Stimulated activated naive CD4-positive, alpha-beta T cell (primary cell): ENCODE data around the gene DHX30.
A peak's percentile ranks its signal among the peaks of the same experiment; 100 is the strongest.
"Not testable (repeated sequence)": the region's sequence is repeated elsewhere in the genome, so short reads cannot be mapped to it uniquely, and the experiment has no call there.

Experiments used
- DNase-seq, 6 experiments: peaks; one replicate each; lab custom pipeline; 2025; lab: John Stamatoyannopoulos, UW

The DHX30 gene, protein sequence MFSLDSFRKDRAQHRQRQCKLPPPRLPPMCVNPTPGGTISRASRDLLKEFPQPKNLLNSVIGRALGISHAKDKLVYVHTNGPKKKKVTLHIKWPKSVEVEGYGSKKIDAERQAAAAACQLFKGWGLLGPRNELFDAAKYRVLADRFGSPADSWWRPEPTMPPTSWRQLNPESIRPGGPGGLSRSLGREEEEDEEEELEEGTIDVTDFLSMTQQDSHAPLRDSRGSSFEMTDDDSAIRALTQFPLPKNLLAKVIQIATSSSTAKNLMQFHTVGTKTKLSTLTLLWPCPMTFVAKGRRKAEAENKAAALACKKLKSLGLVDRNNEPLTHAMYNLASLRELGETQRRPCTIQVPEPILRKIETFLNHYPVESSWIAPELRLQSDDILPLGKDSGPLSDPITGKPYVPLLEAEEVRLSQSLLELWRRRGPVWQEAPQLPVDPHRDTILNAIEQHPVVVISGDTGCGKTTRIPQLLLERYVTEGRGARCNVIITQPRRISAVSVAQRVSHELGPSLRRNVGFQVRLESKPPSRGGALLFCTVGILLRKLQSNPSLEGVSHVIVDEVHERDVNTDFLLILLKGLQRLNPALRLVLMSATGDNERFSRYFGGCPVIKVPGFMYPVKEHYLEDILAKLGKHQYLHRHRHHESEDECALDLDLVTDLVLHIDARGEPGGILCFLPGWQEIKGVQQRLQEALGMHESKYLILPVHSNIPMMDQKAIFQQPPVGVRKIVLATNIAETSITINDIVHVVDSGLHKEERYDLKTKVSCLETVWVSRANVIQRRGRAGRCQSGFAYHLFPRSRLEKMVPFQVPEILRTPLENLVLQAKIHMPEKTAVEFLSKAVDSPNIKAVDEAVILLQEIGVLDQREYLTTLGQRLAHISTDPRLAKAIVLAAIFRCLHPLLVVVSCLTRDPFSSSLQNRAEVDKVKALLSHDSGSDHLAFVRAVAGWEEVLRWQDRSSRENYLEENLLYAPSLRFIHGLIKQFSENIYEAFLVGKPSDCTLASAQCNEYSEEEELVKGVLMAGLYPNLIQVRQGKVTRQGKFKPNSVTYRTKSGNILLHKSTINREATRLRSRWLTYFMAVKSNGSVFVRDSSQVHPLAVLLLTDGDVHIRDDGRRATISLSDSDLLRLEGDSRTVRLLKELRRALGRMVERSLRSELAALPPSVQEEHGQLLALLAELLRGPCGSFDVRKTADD

GRCh38 chr3:47802734-47803479 lies at the start of gene DHX30:
TSS of gene DHX30 (plus strand) at chr3:47803138. CDS start at chr3:47810684, 7,546 bp downstream.
- DNase-seq = peak; percentile 70 to 89 (median 81)

DNA sequence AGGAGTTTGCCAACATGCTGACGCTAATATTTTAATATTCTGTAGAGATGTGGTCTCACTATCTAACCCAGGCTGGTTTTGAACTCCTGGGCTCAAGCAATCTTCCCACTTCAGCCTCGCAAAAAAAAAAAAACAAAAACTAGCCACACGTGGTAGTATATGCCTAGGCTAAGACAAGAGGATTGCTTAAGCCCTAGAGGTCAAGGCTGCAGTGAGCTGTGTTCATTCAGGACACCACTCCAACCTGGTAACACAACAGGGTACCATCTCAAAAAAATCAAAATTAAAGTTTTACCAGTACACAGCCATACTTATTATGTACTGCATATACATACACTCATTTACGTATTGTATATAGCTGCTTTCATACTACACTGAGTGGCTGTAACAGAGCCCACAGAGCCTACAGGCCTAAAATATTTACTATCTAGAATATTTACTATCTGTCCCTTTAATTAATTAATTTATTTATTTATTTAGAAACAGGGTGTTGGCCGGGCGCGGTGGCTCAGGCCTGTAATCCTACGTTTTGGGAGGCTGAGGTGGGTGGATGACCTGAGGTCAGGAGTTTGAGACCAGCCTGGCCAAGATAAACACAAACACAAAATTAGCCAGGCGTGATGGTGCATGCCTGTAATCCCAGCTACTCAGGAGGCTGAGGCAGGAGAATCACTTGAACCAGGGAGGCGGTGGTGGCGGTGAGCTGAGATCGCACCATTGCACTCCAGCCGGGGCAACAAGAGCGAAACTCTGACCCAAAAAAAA lies 44.5 kb upstream of the DHX30 start:
- no peak for DNase-seq

GRCh38 chr3:47760207-47760606 lies 42.7 kb upstream of the DHX30 start:
- not testable (repeated sequence) for DNase-seq

GRCh38 chr3:47761046-47761445 lies 41.9 kb upstream of the DHX30 start:
- no peak for DNase-seq

- no peak for DNase-seq
Measured at GRCh38 chr3:47762233-47762632, 40.7 kb upstream of the DHX30 start.

GRCh38 chr3:47766186-47766585 lies 36.8 kb upstream of the DHX30 start:
- no peak for DNase-seq

GRCh38 chr3:47772047-47772446 lies 30.9 kb upstream of the DHX30 start:
- DNase-seq = no peak

GRCh38 chr3:47772788-47773187 lies 30.1 kb upstream of the DHX30 start:
- DNase-seq = no peak

GRCh38 chr3:47778746-47779145 lies 24.2 kb upstream of the DHX30 start:
- DNase-seq = no peak

- peak; percentile 57 to 83 (median 70) for DNase-seq
Measured at GRCh38 chr3:47780741-47781684, 21.9 kb upstream of the DHX30 start.

DNA sequence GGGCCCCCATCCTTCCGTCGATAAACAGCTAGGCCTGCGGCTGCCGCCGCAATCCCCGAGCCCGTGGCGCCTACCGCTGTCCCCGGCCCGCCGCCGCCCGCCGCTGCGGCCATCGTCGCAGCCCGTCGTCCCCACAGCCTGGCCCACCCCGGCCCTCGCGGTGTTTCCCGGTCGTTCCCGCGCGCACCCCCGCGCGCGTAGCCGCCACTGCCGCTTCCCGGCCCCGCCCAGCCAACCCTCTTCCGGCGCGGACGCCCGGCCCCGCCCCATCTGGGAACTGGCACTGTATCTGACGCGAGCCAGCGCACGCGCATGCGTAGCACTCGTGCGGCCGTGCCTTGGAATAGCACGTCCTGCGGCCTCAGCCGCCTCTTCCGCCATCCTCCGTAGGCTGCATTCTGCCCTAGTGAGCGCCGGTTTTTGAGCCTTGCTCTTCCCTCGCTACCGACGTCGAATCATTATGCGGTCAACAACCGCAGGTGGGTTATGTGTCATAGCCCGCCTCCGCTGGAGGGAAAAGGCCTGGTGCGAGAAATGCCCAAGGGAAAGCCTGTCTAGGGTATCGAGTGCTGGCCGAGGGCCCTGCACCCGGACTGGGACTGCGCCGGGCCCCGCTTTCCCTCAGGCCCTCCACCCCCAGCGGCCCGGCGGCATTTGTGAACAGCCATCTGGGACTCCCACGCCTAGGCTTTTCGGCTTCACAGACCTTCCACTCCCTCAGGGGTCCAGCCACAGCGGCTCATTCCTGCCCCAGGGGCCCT lies 21.1 kb upstream of the DHX30 start, which contains the start of gene SMARCC1:
Gene SMARCC1 (minus strand): TSS at position 209 of the 761 bp plus-strand sequence. CDS start 96 bp downstream, at position 113.
- peak; percentile 88 to 96 (median 94) for DNase-seq

DNA sequence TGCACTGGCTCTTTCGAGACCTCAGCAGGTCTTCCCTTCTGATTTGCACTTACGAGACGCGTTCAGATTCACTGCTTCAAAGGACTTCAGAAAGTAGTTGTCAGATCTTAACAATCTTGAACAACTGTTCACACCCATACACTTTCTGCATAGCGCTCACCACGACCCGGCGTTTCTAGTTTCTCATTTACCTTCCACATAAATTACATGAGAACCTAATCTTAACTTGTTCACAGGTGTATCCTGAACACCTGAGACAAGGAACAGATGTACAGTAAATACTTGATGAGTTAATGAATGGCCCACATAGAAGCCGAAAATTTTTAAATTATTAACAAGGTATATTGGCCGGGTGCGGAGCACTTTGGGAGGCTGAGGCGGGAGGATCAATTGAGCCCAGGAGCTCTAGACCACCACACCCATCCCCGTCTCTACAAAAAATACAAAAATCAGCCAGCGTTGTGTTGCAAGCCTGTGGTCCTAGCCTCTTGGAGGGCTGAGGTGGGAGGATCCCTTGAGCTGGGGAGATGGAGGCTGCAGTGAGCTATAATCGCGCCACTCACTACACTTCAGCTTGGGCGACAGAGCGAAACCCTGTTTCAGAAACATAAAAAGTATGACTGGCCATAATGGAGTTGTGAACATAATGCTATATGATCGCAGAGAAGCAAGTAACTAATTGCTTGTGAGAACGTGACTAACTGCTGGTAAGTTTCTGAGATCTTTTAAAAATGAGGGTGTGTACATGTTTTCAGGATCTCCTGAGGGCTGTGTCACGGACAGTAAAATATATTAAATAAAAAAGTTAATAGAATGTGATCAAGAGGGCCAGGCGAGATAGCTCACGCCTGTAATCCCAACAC lies 20.3 kb upstream of the DHX30 start:
- no peak for DNase-seq

DNA sequence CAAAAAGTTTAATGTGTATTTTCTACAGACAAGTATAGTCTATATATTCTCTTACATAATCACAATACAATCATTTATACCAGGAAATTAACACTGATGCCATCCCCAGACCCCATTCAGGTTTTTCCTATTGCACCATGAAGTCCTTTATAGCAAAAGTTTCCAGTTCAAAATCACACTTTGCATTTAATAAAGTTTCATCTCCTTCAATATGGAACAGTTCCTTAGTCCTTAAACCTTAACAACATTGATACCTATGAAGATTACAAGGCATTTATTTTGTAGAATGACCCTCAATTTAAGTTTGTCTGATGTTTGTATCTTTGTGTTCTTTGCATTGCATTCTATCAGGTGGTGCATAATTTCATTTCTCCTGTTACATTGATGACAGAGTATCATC lies 19.3 kb upstream of the DHX30 start:
- DNase-seq = no peak

DNA sequence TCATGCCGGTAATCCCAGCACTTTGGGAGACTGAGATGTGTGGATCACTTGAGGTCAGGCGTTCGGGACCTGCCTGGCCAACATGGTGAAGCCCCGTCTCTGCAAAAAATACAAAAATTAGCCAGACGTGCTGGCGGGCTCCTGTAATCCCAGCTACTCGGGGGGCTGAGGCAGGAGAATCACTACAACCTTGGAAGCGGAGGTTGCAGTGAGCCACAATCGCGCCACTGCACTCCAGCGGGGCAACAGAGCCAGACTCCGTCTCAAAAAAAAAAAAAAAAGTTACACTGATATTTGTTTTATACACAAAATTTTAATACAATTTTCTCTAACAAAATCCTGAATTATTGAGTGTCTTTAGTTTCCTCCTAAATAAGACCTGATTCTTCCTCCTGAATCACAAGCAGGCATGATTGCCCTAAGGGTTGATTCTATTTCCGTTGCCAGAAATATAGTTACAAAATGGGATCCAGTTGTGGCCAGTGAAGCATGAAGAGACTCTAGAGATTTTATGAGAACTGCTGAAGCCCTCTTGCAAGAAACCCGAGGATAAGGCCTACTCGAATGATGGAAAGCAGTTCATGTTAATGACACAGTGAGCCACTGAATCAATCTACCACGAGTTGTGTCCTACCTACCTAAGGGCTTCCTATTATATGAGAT lies 11.6 kb upstream of the DHX30 start:
- DNase-seq = no peak

GRCh38 chr3:47792699-47793098 lies 10.2 kb upstream of the DHX30 start:
- no peak for DNase-seq

DNA sequence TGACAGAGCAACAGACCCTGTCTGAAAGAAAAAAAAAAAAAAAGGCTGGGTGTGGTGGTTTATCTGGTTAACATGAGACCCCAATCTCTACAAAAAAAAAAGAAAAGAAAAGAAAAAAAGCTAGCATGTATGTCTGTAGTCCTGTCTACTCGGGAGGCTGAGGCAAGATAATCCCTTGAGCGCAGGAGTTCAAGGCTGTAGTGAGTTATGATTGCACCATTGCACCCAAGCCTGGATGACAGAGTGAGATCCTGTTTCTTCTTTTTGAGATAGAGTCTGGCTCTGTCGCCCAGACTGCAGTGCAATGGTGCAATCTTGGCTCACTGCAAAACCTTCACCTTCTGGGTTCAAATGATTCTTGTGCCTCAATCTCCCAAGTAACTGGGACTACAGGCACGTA lies 8.4 kb upstream of the DHX30 start:
- DNase-seq = no peak

DNA sequence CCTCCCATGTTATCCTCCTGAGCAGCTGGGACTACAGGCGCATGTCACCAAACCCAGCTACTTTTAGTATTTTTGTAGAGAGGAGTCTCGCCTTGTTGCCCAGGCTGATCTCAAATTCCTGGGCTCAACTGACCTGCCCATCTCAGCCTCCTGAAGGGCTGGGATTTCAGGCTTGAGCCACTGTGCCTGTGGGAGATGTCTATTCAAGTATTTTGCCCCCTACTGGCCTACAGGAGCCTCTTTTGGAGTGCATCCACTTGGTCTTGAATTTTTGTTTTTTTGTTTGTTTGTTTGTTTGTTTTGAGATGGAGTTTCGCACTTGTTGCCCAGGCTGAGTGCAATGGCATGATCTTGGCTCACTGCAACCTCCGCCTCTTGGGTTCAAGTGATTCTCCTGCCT lies 3.2 kb upstream of the DHX30 start:
- DNase-seq = no peak
